A549 treated with ZK216348 at 1 μM for 4 hours (cell line): ENCODE results near the gene LELP1. TPM values are rescaled to one million over a fixed set of nuclear protein-coding genes. Genes with fewer than 3 reads are reported as not detected.

Experiments
- total RNA-seq: library from RNA; stranded (reverse); fragments of 200-300 nt; extraction: Qiagen RNA extraction; gene quantifications from 5 replicates; pipeline ENCODE4 v1.2.3, GENCODE V29; 2022; ENCODE audit warnings: low read depth

LELP1 gene
- not detected in 5 replicates for total RNA-seq

GRCh38 chr1:153203130-153203529 lies at the start of gene LELP1:
Gene LELP1 (plus strand): TSS chr1:153203430. CDS start chr1:153204708, 1,278 bp downstream.

GRCh38 chr1:153217212-153217611 lies 14.0 kb downstream of the LELP1 start, which contains the start of gene PRR9:
Gene PRR9 (plus strand): TSS chr1:153217584. CDS start chr1:153218145, 561 bp downstream.

Other genes starting within 250 kb of the LELP1 start
- gene SPRR4, start 232.8 kb upstream of the LELP1 start, total RNA-seq, result not detected in 5 replicates
- gene SPRR1A, start 219.3 kb upstream of the LELP1 start, total RNA-seq, result not detected in 5 replicates
- not detected in 5 replicates for gene SPRR3, start 201.7 kb upstream of the LELP1 start, total RNA-seq
- gene SPRR1B, start 172.2 kb upstream of the LELP1 start, total RNA-seq, result not detected in 5 replicates
- gene SPRR2D, start 162.3 kb upstream of the LELP1 start, total RNA-seq, result not detected in 5 replicates
- not detected in 5 replicates for gene SPRR2A, start 145.9 kb upstream of the LELP1 start, total RNA-seq
- not detected in 5 replicates for gene SPRR2B, start 131.8 kb upstream of the LELP1 start, total RNA-seq
- gene SPRR2E, start 108.9 kb upstream of the LELP1 start, total RNA-seq, result not detected in 5 replicates
- gene SPRR2F, start 89.9 kb upstream of the LELP1 start, total RNA-seq, result not detected in 5 replicates
- not detected in 5 replicates for gene SPRR2G, start 52.5 kb upstream of the LELP1 start, total RNA-seq
- gene PRR9, start 14.2 kb downstream of the LELP1 start, total RNA-seq, result not detected in 5 replicates
- not detected in 5 replicates for gene LORICRIN, start 56.3 kb downstream of the LELP1 start, total RNA-seq
- not detected in 5 replicates for gene PGLYRP3, start 109.5 kb downstream of the LELP1 start, total RNA-seq
- not detected in 5 replicates for gene PGLYRP4, start 145.4 kb downstream of the LELP1 start, total RNA-seq
- gene S100A9, start 154.4 kb downstream of the LELP1 start, total RNA-seq, result 0.29 to 1.1 TPM in 2 of 5 replicates, not detected in the others
- not detected in 5 replicates for gene S100A12, start 172.2 kb downstream of the LELP1 start, total RNA-seq
- gene S100A8, start 187.6 kb downstream of the LELP1 start, total RNA-seq, result not detected in 5 replicates
- gene S100A7A, start 213.1 kb downstream of the LELP1 start, total RNA-seq, result not detected in 5 replicates